ENCODE measurements around the gene VRK3. TPM values are rescaled to one million over a fixed set of nuclear protein-coding genes. Genes with fewer than 3 reads are reported as not detected.

Gene VRK3
- polyA plus RNA-seq, 2 of the 4 experiments (the other 2 are of a cell fraction): 35.2 to 37.4 TPM

DNA sequence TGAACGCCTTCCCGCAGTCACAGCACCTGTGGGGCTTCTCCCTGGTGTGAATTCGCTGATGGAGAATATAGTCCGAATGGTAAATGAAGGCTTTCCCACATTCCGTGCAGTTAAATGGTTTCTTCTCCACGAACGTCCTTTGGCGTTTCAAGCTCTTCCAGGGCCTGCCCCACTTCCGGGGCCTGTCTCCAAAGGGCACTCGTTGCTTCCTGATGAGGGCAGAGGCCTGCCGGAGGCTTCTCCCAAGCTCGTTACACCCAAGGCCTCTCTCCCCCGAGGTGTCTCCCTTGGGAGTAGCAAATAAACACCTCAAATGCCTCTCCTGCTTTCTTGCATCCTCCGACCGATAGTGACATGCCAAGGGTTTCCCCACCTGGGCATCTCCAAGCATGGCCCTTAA lies 34.9 kb upstream of the VRK3 start:
- ChIA-PET POLR2A (interaction anchor here (1.1 kb wide), 1 partner anchor 34 kb away, joined by 3 read pairs; the partner anchor contains the start of gene ZNF473), CTCF (interaction anchor here (0.7 to 1.4 kb wide), 7 partner anchors 9 to 123 kb away, joined by 3 to 5 read pairs (median 4); no protein-coding TSS in a partner anchor)
- H3K9me3 ChIP-seq: peaks cover 78% of the 10 kb centered on the region
- H3K4me2 ChIP-seq: no peak overlapping the region
- no peak for ATAC-seq
- no peak for TF ChIP-seq RFX5 (IDR thresholded peaks at IDR 0.05)
- TF ChIP-seq GATA3 (IDR thresholded peaks at IDR 0.05; ENCODE audit: borderline replicate concordance): no peak
- TF ChIP-seq CBX8 (IDR thresholded peaks at IDR 0.05): no peak
- no peak for TF ChIP-seq CBX2 (IDR thresholded peaks at IDR 0.05; ENCODE audit: borderline replicate concordance, low read depth)
- TF ChIP-seq BHLHE40 (IDR thresholded peaks at IDR 0.05; ENCODE audit: low read depth, low read length): no peak
- TF ChIP-seq FOSL2 (IDR thresholded peaks at IDR 0.05): no peak
- no peak for TF ChIP-seq FOSL2 (CRISPR knock-in tag; IDR thresholded peaks at IDR 0.05)
- TF ChIP-seq POLR2AphosphoS2 (conservative IDR thresholded peaks at IDR 0.05; ENCODE audit: low read length): no peak
- TF ChIP-seq POLR2A (IDR thresholded peaks at IDR 0.05; ENCODE audit: low read length): no peak
- no peak for TF ChIP-seq PBX3 (IDR thresholded peaks at IDR 0.05)
- TF ChIP-seq ZSCAN20 (CRISPR knock-in tag; IDR thresholded peaks at IDR 0.05): no peak
- TF ChIP-seq, protein P1, sequence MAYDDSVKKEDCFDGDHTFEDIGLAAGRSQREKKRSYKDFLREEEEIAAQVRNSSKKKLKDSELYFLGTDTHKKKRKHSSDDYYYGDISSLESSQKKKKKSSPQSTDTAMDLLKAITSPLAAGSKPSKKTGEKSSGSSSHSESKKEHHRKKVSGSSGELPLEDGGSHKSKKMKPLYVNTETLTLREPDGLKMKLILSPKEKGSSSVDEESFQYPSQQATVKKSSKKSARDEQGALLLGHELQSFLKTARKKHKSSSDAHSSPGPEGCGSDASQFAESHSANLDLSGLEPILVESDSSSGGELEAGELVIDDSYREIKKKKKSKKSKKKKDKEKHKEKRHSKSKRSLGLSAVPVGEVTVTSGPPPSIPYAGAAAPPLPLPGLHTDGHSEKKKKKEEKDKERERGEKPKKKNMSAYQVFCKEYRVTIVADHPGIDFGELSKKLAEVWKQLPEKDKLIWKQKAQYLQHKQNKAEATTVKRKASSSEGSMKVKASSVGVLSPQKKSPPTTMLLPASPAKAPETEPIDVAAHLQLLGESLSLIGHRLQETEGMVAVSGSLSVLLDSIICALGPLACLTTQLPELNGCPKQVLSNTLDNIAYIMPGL (CRISPR knock-in tag; IDR thresholded peaks at IDR 0.05; ENCODE audit: borderline replicate concordance): no peak
- TF ChIP-seq MYC (IDR thresholded peaks at IDR 0.05; ENCODE audit: borderline replicate concordance, low read length): no peak
- TF ChIP-seq ZNF302 (CRISPR knock-in tag; IDR thresholded peaks at IDR 0.05): no peak
- TF ChIP-seq HDAC2 (IDR thresholded peaks at IDR 0.05): no peak
- no peak for TF ChIP-seq RARB (CRISPR knock-in tag; IDR thresholded peaks at IDR 0.05)
- H3K4me1 ChIP-seq: no peaks in the 10 kb centered on the region
- no peak for FAIRE-seq
- no peak overlapping the region for H3K4me3 ChIP-seq
- DNase-seq (ENCODE audit: low read depth in 1 of 2, low spot score in 1 of 2): no peak
- no peak overlapping the region for H3K27ac ChIP-seq
- 24% methylated on average over 15 of the region's 15 CpGs for WGBS (ENCODE audit: missing lambda C conversion rate)

GRCh38 chr19:50059045-50059444 lies 33.9 kb upstream of the VRK3 start:
- POLR2A ChIA-PET: no interaction called here
- no peak overlapping the region for H3K4me2 ChIP-seq
- CTCF ChIA-PET: interaction anchor here (1.3 to 1.4 kb wide), 2 partner anchors 74 to 122 kb away, joined by 4 to 5 read pairs; no protein-coding TSS in a partner anchor
- H3K4me3 ChIP-seq: no peak overlapping the region
- no peak for ATAC-seq
- DNase-seq (ENCODE audit: low read depth in 1 of 2, low spot score in 1 of 2): no peak
- TF ChIP-seq KDM1A (IDR thresholded peaks at IDR 0.05; ENCODE audit: low read depth): 0 out of 2 replicates have a peak, but pooled peaks have one; percentile 53
- TF ChIP-seq ZC3H11A (IDR thresholded peaks at IDR 0.05): no peak; the same call in 1 of the 2 replicates
- TF ChIP-seq EHMT2 (IDR thresholded peaks at IDR 0.05; ENCODE audit: low read depth): no peak
- TF ChIP-seq, protein P2, sequence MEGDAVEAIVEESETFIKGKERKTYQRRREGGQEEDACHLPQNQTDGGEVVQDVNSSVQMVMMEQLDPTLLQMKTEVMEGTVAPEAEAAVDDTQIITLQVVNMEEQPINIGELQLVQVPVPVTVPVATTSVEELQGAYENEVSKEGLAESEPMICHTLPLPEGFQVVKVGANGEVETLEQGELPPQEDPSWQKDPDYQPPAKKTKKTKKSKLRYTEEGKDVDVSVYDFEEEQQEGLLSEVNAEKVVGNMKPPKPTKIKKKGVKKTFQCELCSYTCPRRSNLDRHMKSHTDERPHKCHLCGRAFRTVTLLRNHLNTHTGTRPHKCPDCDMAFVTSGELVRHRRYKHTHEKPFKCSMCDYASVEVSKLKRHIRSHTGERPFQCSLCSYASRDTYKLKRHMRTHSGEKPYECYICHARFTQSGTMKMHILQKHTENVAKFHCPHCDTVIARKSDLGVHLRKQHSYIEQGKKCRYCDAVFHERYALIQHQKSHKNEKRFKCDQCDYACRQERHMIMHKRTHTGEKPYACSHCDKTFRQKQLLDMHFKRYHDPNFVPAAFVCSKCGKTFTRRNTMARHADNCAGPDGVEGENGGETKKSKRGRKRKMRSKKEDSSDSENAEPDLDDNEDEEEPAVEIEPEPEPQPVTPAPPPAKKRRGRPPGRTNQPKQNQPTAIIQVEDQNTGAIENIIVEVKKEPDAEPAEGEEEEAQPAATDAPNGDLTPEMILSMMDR (IDR thresholded peaks at IDR 0.05): no peak
- TF ChIP-seq RARB (CRISPR knock-in tag; IDR thresholded peaks at IDR 0.05): no peak
- 46% methylated on average over 6 of the region's 6 CpGs for WGBS (ENCODE audit: missing lambda C conversion rate)
- H3K9me3 ChIP-seq: peaks cover 86% of the 10 kb centered on the region
- no peaks in the 10 kb centered on the region for H3K4me1 ChIP-seq
- FAIRE-seq: no peak
- no peak overlapping the region for H3K27ac ChIP-seq

DNA sequence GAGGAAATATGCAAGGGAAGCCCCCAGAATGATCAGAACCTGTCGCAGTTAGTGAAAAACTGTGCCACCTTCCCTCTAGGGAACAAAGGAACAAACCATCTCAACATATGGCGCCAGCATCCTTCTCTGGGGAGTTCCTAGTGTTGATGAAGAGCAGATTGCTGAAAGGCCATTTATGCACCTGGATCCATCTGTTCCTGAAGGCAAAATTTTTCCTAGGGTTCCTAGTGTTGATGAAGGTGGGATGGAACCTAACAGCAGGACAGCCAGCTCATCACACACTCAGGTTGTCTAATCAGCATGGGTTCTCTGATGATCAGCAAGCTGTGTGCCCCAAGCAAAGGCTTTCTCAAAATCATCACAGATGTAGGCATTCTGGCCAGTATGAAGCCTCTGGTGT lies 33.3 kb upstream of the VRK3 start:
- Histone ChIP-seq H3K9me3 (peaks cover 91% of the 10 kb centered on the region), H3K27ac (no peak overlapping the region), H3K4me2 (no peak overlapping the region), H3K4me1 (no peaks in the 10 kb centered on the region), H3K4me3 (no peak overlapping the region)
- 37% methylated on average over 2 of the region's 2 CpGs for WGBS (ENCODE audit: missing lambda C conversion rate)
- ChIA-PET POLR2A (no interaction called here), CTCF (interaction anchor here (1.4 kb wide), 1 partner anchor 121 kb away, joined by 5 read pairs; no protein-coding TSS in a partner anchor)
- TF ChIP-seq BHLHE40 (IDR thresholded peaks at IDR 0.05; ENCODE audit: low read depth, low read length) (no peak), CBX2 (IDR thresholded peaks at IDR 0.05; ENCODE audit: borderline replicate concordance, low read depth) (no peak), FOSB (CRISPR knock-in tag; IDR thresholded peaks at IDR 0.05) (no peak), FOSL2 (IDR thresholded peaks at IDR 0.05) (no peak), FOSL2 (CRISPR knock-in tag; IDR thresholded peaks at IDR 0.05) (no peak), HEYL (CRISPR knock-in tag; IDR thresholded peaks at IDR 0.05) (no peak)
- DNase-seq (ENCODE audit: low read depth in 1 of 2, low spot score in 1 of 2) (no peak), ATAC-seq (no peak), FAIRE-seq (no peak)
